Parathyroid adenoma (tissue), 2 donors: ENCODE data around the gene LARGE1.
A peak's percentile ranks its signal among the peaks of the same experiment; 100 is the strongest.

ENCODE experiments used
- H2AFZ ChIP-seq: fragments of 300-600 bp; sonication (generic); one replicate; pipeline ENCODE4 v1.7.0; 2017; ENCODE audit warnings: antibody characterized with exemption, mild to moderate bottlenecking
- H3K27ac ChIP-seq: fragments of 300-600 bp; sonication (generic); one replicate; pipeline ENCODE4 v1.7.0; 2017
- H3K27me3 ChIP-seq: fragments of 300-600 bp; sonication (generic); one replicate; pipeline ENCODE4 v1.7.0; 2017; ENCODE audit warnings: low read length; ENCODE audit not compliant: control insufficient read depth, insufficient read depth
- H3K36me3 ChIP-seq: fragments of 300-600 bp; sonication (generic); one replicate; pipeline ENCODE4 v1.7.0; 2017; ENCODE audit warnings: low read length; ENCODE audit not compliant: control insufficient read depth, insufficient read depth
- H3K4me1 ChIP-seq: fragments of 300-600 bp; sonication (generic); one replicate; pipeline ENCODE4 v1.7.0; 2017; ENCODE audit warnings: control low read depth
- H3K4me2 ChIP-seq: fragments of 300-600 bp; sonication (generic); one replicate; pipeline ENCODE4 v1.7.0; 2017; ENCODE audit warnings: low read length
- H3K4me3 ChIP-seq: fragments of 300-600 bp; sonication (generic); one replicate; pipeline ENCODE4 v1.7.0; 2017; ENCODE audit warnings: low read depth, low read length
- H3K79me2 ChIP-seq: fragments of 300-600 bp; sonication (generic); one replicate; pipeline ENCODE4 v1.7.0; 2017; ENCODE audit warnings: control low read depth
- H3K9ac ChIP-seq: fragments of 300-600 bp; sonication (generic); one replicate; pipeline ENCODE4 v1.7.0; 2017; ENCODE audit warnings: mild to moderate bottlenecking
- H3K9me3 ChIP-seq: fragments of 300-600 bp; sonication (generic); one replicate; pipeline ENCODE4 v1.7.0; 2017; ENCODE audit warnings: low read length; ENCODE audit not compliant: control insufficient read depth
- CTCF ChIP-seq: fragments of 300-600 bp; sonication (generic); IDR thresholded peaks from one replicate; pipeline ENCODE4 v1.7.0; 2017; ENCODE audit warnings: antibody characterized with exemption, mild to moderate bottlenecking
- donor health status: primary hyperparathyroidism.

Gene LARGE1

GRCh38 chr22:33659448-33659847 lies 260.8 kb downstream of the LARGE1 start:
- H3K4me1 ChIP-seq = no peaks in the 10 kb centered on the region
- H3K27me3 ChIP-seq = no peaks in the 10 kb centered on the region
- no peaks in the 10 kb centered on the region for H3K36me3 ChIP-seq
- H2AFZ ChIP-seq = no peak overlapping the region
- peak overlapping the region; percentile 72 for H3K27ac ChIP-seq
- H3K9ac ChIP-seq = no peak overlapping the region
- H3K9me3 ChIP-seq = no peaks in the 10 kb centered on the region
- TF ChIP-seq CTCF = no peak
- no peak overlapping the region for H3K4me3 ChIP-seq
- no peak overlapping the region for H3K4me2 ChIP-seq
- H3K79me2 ChIP-seq = no peaks in the 10 kb centered on the region

- Histone ChIP-seq H3K9me3 (no peaks in the 10 kb centered on the region), H3K27me3 (no peaks in the 10 kb centered on the region), H3K36me3 (no peaks in the 10 kb centered on the region), H3K79me2 (no peaks in the 10 kb centered on the region), H3K9ac (no peak overlapping the region), H3K4me3 (no peak overlapping the region), H3K27ac (peak overlapping the region; percentile 72), H2AFZ (no peak overlapping the region), H3K4me2 (no peak overlapping the region), H3K4me1 (no peaks in the 10 kb centered on the region)
- TF ChIP-seq CTCF = no peak
These were observed 261.5 kb downstream of the LARGE1 start for GRCh38 chr22:33658775-33659174.

GRCh38 chr22:33657670-33658069 lies 262.6 kb downstream of the LARGE1 start:
- TF ChIP-seq CTCF = no peak
- H3K27ac ChIP-seq = no peak overlapping the region
- H3K27me3 ChIP-seq = no peaks in the 10 kb centered on the region
- no peak overlapping the region for H3K4me2 ChIP-seq
- no peak overlapping the region for H2AFZ ChIP-seq
- H3K4me3 ChIP-seq = no peak overlapping the region
- no peak overlapping the region for H3K9ac ChIP-seq
- no peaks in the 10 kb centered on the region for H3K4me1 ChIP-seq
- H3K9me3 ChIP-seq = no peaks in the 10 kb centered on the region
- no peaks in the 10 kb centered on the region for H3K36me3 ChIP-seq
- H3K79me2 ChIP-seq = no peaks in the 10 kb centered on the region

GRCh38 chr22:33656808-33657628 lies 263.3 kb downstream of the LARGE1 start:
- Histone ChIP-seq H3K27ac (no peak overlapping the region), H3K27me3 (no peaks in the 10 kb centered on the region), H3K4me1 (no peaks in the 10 kb centered on the region), H3K36me3 (no peaks in the 10 kb centered on the region), H3K9ac (no peak overlapping the region), H2AFZ (no peak overlapping the region), H3K4me3 (no peak overlapping the region), H3K4me2 (no peak overlapping the region), H3K9me3 (no peaks in the 10 kb centered on the region), H3K79me2 (no peaks in the 10 kb centered on the region)
- TF ChIP-seq CTCF = no peak
